DND-41 (cell line): ENCODE results near the gene FOXO6.

Experiments
- CTCF ChIP-seq: IDR thresholded peaks from 2 replicates; pipeline ENCODE4 v1.5.1; 2012; ENCODE audit warnings: borderline replicate concordance, low read length, moderate library complexity, mild to moderate bottlenecking; ENCODE audit not compliant: poor library complexity, severe bottlenecking; ENCODE audit errors: extremely low read depth
- EZH2 ChIP-seq: IDR thresholded peaks from 3 replicates; pipeline ENCODE4 v1.6.1; 2012; ENCODE audit warnings: borderline replicate concordance, low read depth, mild to moderate bottlenecking, moderate library complexity, low read length, inconsistent platforms; ENCODE audit not compliant: severe bottlenecking

DNA sequence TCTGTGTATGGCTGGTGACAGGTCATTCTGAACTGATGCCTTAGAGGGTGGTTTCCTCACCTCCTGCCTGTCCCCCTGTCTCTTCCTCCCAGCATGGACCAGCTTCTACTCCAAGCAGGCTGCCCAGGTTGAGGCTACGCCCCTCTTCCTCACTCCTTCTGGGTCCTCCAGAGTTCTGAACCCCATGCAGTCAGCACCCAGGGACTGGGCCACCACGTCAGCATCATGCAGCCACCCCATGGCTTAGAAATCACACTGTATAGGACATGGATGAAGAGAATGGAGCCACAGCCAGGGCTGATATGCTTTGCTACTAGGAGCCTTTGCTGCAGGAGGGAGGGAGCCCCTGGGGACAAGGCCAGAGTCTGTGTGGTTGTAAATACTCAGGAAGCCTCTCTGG lies 8.3 kb downstream of the FOXO6 start:
- no peak for TF ChIP-seq EZH2
- no peak for TF ChIP-seq CTCF
